Subcutaneous abdominal adipose tissue (tissue), 5 donors: Measurements from ENCODE around the gene RBM34.
"Not testable (repeated sequence)": the region's sequence is repeated elsewhere in the genome, so short reads cannot be mapped to it uniquely, and the experiment has no call there.

Experiments used
- H3K27ac ChIP-seq: one replicate; pipeline ENCODE4 v1.7.0; 2013; ENCODE audit warnings: low read depth, mild to moderate bottlenecking, inconsistent platforms, low read length, moderate library complexity
- H3K27me3 ChIP-seq, 5 donors: one replicate each; pipeline ENCODE4 v1.7.0; 2013; ENCODE audit warnings: low read length in 5 of 5, inconsistent platforms in 1 of 5; ENCODE audit not compliant: control insufficient read depth in 5 of 5, insufficient read depth in 4 of 5
- H3K36me3 ChIP-seq, 5 donors: one replicate each; pipeline ENCODE4 v1.7.0; 2013; ENCODE audit warnings: low read length in 5 of 5; ENCODE audit not compliant: control insufficient read depth in 5 of 5, insufficient read depth in 5 of 5
- H3K4me1 ChIP-seq, 5 donors: one replicate each; pipeline ENCODE4 v1.7.0; 2013; ENCODE audit warnings: low read length in 5 of 5, mild to moderate bottlenecking in 3 of 5, moderate library complexity in 1 of 5; ENCODE audit not compliant: control insufficient read depth in 5 of 5, insufficient read depth in 5 of 5
- H3K4me3 ChIP-seq, 5 donors: one replicate each; pipeline ENCODE4 v1.7.0; 2013; ENCODE audit warnings: low read length in 5 of 5, low read depth in 1 of 5
- H3K9ac ChIP-seq, 5 donors: one replicate each; pipeline ENCODE4 v1.7.0; 2013; ENCODE audit warnings: low read length in 5 of 5, mild to moderate bottlenecking in 4 of 5, moderate library complexity in 3 of 5
- H3K9me3 ChIP-seq, 5 donors: one replicate each; pipeline ENCODE4 v1.7.0; 2013; ENCODE audit warnings: low read length in 5 of 5; ENCODE audit not compliant: control insufficient read depth in 5 of 5
- donor health status: healthy.
- donor health status: healthy.
- donor health status: healthy.
- donor health status: healthy.
- donor health status: healthy.

Gene RBM34

GRCh38 chr1:235095938-235096562 lies 65.0 kb downstream of the RBM34 start:
- Histone ChIP-seq H3K9me3 (no peaks in the 10 kb centered on the region), H3K4me3 (no peak overlapping the region), H3K36me3 (no peaks in the 10 kb centered on the region), H3K9ac (no peak overlapping the region), H3K27ac (no peak overlapping the region), H3K27me3 (no peaks in the 10 kb centered on the region), H3K4me1 (peaks cover 4 to 20% (median 14%) of the 10 kb centered on the region in 5 donors)

- H3K36me3 ChIP-seq = no peaks in the 10 kb centered on the region
- H3K27ac ChIP-seq = no peak overlapping the region
- H3K4me3 ChIP-seq = peak overlapping the region; percentile 2 to 58 (median 37)
- H3K4me1 ChIP-seq = peaks cover 4 to 17% (median 10%) of the 10 kb centered on the region in 5 donors
- H3K27me3 ChIP-seq = no peaks in the 10 kb centered on the region
- H3K9me3 ChIP-seq = no peaks in the 10 kb centered on the region
- H3K9ac ChIP-seq = peak overlapping the region in 1 of 5 donors; percentile 51
Observed at GRCh38 chr1:235093696-235094592, 67.1 kb downstream of the RBM34 start.

- Histone ChIP-seq H3K9ac (peak overlapping the region in 1 of 5 donors; percentile 51), H3K4me1 (peaks cover 4 to 17% (median 10%) of the 10 kb centered on the region in 5 donors), H3K27me3 (no peaks in the 10 kb centered on the region), H3K9me3 (no peaks in the 10 kb centered on the region), H3K4me3 (peak overlapping the region; percentile 2 to 58 (median 37)), H3K27ac (no peak overlapping the region), H3K36me3 (no peaks in the 10 kb centered on the region)
Observed at GRCh38 chr1:235093013-235093695, 67.9 kb downstream of the RBM34 start.

- not testable (repeated sequence) for H3K36me3 ChIP-seq, H3K27me3 ChIP-seq, H3K27ac ChIP-seq, H3K9me3 ChIP-seq, H3K9ac ChIP-seq, H3K4me3 ChIP-seq
- peaks cover 4 to 17% (median 10%) of the 10 kb centered on the region in 5 donors for H3K4me1 ChIP-seq
Observed at GRCh38 chr1:235092415-235092814, 68.6 kb downstream of the RBM34 start.

- peaks cover 4 to 17% (median 10%) of the 10 kb centered on the region in 5 donors for H3K4me1 ChIP-seq
- not testable (repeated sequence) for H3K4me3 ChIP-seq, H3K36me3 ChIP-seq
Observed at GRCh38 chr1:235092045-235092406, 69.0 kb downstream of the RBM34 start.

GRCh38 chr1:235091319-235092044 lies 69.6 kb downstream of the RBM34 start:
- H3K27ac ChIP-seq, H3K4me3 ChIP-seq, H3K27me3 ChIP-seq, H3K36me3 ChIP-seq, H3K9ac ChIP-seq, H3K9me3 ChIP-seq: not testable (repeated sequence)
- peaks cover 4 to 17% (median 10%) of the 10 kb centered on the region in 5 donors for H3K4me1 ChIP-seq

More at GRCh38 chr1:235092045-235092406, 69.0 kb downstream of the RBM34 start:
- not testable (repeated sequence) for H3K9me3 ChIP-seq, H3K9ac ChIP-seq, H3K27ac ChIP-seq, H3K27me3 ChIP-seq

- Histone ChIP-seq H3K9me3 (no peaks in the 10 kb centered on the region), H3K27me3 (no peaks in the 10 kb centered on the region), H3K36me3 (no peaks in the 10 kb centered on the region), H3K4me3 (no peak overlapping the region), H3K27ac (no peak overlapping the region), H3K4me1 (peaks cover 4 to 17% (median 10%) of the 10 kb centered on the region in 5 donors), H3K9ac (no peak overlapping the region)
Observed at GRCh38 chr1:235090406-235091069, 70.5 kb downstream of the RBM34 start.

GRCh38 chr1:235088907-235089306 lies 72.1 kb downstream of the RBM34 start:
- Histone ChIP-seq H3K36me3 (no peaks in the 10 kb centered on the region), H3K4me3 (no peak overlapping the region), H3K9ac (no peak overlapping the region), H3K27ac (no peak overlapping the region), H3K4me1 (peaks cover 6 to 20% (median 12%) of the 10 kb centered on the region in 5 donors), H3K9me3 (no peaks in the 10 kb centered on the region), H3K27me3 (no peaks in the 10 kb centered on the region)

GRCh38 chr1:235088430-235088829 lies 72.6 kb downstream of the RBM34 start:
- no peak overlapping the region for H3K4me3 ChIP-seq
- no peak overlapping the region for H3K9ac ChIP-seq
- H3K27ac ChIP-seq = no peak overlapping the region
- H3K36me3 ChIP-seq = no peaks in the 10 kb centered on the region
- H3K9me3 ChIP-seq = no peaks in the 10 kb centered on the region
- no peaks in the 10 kb centered on the region for H3K27me3 ChIP-seq
- peaks cover 4 to 20% (median 12%) of the 10 kb centered on the region in 5 donors for H3K4me1 ChIP-seq
